BLaER1 treated with 17β-estradiol and CSF1 and Interleukin-3, amounts not matched to agents 10 nM and 100 nM (cell line): ENCODE data around the gene DNAJC6.

Experiments used
- H3K27ac ChIP-seq, 11 experiments: shearing (Covaris generic); formaldehyde crosslinking; 2 replicates each; pipeline ENCODE4 v1.8.1; 2022
- H3K27me3 ChIP-seq, 11 experiments: shearing (Covaris generic); formaldehyde crosslinking; 2 replicates each; pipeline ENCODE4 v1.8.1; 2022
- H3K36me3 ChIP-seq, 11 experiments: shearing (Covaris generic); formaldehyde crosslinking; 2 replicates each; pipeline ENCODE4 v1.8.1; 2022
- H3K4me1 ChIP-seq, 10 experiments: shearing (Covaris generic); formaldehyde crosslinking; 2 replicates each; pipeline ENCODE4 v1.8.1; 2022
- H3K4me2 ChIP-seq, 11 experiments: shearing (Covaris generic); formaldehyde crosslinking; 2 replicates each; pipeline ENCODE4 v1.8.1; 2022
- H3K4me3 ChIP-seq, 10 experiments: shearing (Covaris generic); formaldehyde crosslinking; 2 replicates each; pipeline ENCODE4 v1.8.1; 2022
- H3K9ac ChIP-seq, 11 experiments: shearing (Covaris generic); formaldehyde crosslinking; 2 replicates each; pipeline ENCODE4 v1.8.1; 2022
- H3K9me3 ChIP-seq, 11 experiments: shearing (Covaris generic); formaldehyde crosslinking; replicated peaks in 1 of 11; 2 replicates each; pipeline ENCODE4 v1.8.1; 2022
- H4K20me1 ChIP-seq, 11 experiments: shearing (Covaris generic); formaldehyde crosslinking; 2 replicates each; pipeline ENCODE4 v1.8.1; 2022
- Cebpa-rat ChIP-seq, 11 experiments: shearing (Covaris generic); IDR thresholded peaks; 2 replicates each; pipeline ENCODE4 v1.8.1; 2022

DNAJC6 gene

DNA sequence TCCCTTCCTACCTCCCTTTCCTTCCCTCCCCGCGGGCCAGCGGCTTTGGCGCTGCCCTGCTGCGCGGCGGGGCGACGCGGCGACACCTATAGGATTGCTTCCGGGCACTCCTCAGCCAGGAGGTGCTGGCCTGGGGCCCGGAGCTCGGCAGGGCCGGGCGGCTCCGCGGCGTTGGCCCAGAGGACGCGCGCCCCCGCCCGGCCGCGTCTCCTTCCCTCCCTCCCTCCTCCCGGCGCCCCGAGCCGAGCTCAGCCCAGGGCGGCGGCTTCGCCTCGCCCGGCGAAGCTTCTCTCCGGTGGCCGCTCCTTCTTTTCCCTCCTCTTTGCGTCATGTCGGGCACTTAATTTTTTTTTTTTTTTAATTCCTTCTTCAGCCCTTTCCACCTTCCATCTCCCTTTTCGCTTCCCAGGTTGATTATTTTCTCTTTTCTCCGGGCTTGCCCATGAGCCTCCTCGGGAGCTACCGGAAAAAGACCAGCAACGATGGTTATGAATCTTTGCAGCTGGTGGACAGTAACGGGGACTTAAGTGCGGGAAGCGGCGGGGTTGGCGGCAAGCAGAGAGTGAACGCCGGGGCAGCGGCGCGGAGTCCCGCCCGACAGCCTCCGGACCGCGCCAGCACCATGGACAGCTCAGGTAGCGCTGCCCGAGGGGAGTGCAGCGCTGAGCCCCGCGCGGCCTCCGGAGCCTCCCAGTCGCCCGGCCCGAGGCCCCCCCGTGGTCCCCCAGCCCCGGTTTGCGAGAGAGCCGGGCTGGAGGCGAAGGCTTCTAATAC is at the start of gene DNAJC6:
DNAJC6 (plus strand) TSS at position 240 of the 774 bp plus-strand sequence; CDS start at position 443, 203 bp downstream.
- no peaks in the 10 kb centered on the region for H4K20me1 ChIP-seq
- no peak for TF ChIP-seq Cebpa-rat (IDR thresholded peaks at IDR 0.05)
- no peaks in the 10 kb centered on the region for H3K36me3 ChIP-seq
- H3K27me3 ChIP-seq, result no peaks in the 10 kb centered on the region
- no peak within 1 kb of the TSS for H3K9ac ChIP-seq
- H3K4me3 ChIP-seq, result no peak within 1 kb of the TSS
- no peak within 1 kb of the TSS for H3K27ac ChIP-seq
- H3K4me1 ChIP-seq, result no peaks in the 10 kb centered on the region
- H3K4me2 ChIP-seq, result no peak within 1 kb of the TSS
- H3K9me3 ChIP-seq, result peaks cover 0 to 7% (median 0%) of the 10 kb centered on the region in 11 experiments; a peak in 4 of 22 replicates

DNA sequence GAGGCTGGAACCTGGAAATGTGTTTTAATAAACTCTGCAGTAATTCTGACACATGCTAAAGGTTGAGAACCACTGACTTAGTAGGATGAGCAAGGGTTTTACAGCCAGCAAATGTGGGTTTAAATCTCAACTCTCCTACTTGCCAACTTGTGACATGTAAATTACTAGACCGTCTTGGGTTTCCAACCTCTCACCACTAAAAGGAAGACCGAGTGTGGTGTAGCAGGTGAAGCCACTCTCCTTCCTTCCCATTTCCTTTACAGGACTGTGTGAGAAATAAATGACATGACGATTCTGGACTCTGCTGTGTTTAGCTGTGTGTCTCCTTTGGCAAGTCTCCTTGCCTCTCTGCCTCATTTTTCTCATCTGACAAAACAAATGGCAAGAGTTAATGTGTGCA is 49.5 kb upstream of the DNAJC6 start:
- Histone ChIP-seq H3K9ac (no peak overlapping the region), H3K4me3 (no peak overlapping the region), H3K4me2 (no peak overlapping the region), H3K9me3 (no peaks in the 10 kb centered on the region), H3K27ac (no peak overlapping the region), H4K20me1 (no peaks in the 10 kb centered on the region), H3K36me3 (no peaks in the 10 kb centered on the region), H3K4me1 (peaks cover 9 to 20% (median 10%) of the 10 kb centered on the region in 10 experiments), H3K27me3 (peaks cover 19 to 26% (median 22%) of the 10 kb centered on the region in 11 experiments)
- TF ChIP-seq Cebpa-rat (IDR thresholded peaks at IDR 0.05), result no peak

DNA sequence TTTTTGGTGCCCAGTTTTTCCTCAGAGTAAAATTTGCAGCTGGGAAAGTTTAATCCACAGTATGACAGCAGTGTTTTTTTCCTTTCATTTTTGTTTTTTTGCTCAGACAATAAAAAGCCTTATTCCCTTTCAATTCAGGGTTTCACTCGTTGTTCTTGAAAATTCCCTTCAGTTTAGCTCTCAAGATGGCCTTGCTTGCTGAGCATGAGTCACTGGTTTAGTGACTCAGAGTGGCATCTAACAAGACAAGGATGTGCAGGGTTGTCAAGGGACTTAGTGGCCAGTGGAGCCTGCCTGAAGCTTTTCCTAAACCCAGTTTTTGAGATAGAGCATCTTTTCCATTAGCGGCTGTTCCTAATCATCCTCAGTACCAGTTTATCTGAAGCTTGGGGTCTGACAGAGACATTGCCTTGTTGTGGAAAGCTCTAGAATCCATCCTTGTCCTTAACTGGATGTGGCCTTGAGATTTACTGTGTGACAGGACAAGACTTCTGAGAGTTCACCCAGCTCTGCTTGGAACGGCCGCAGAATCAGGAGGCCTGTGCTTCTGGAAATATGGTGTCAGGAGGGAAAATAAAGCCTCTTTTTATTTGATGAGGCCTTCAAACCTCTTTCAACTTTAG is 48.4 kb upstream of the DNAJC6 start:
- H3K27me3 ChIP-seq, result peaks cover 21 to 29% (median 23%) of the 10 kb centered on the region in 11 experiments
- peaks cover 8 to 21% (median 9%) of the 10 kb centered on the region in 10 experiments; a peak in 18 of 20 replicates for H3K4me1 ChIP-seq
- H3K4me2 ChIP-seq, result peak overlapping the region in 2 of 11 experiments; percentile 21 to 36; a peak in 2 of 22 replicates
- no peak overlapping the region for H3K27ac ChIP-seq
- no peaks in the 10 kb centered on the region for H4K20me1 ChIP-seq
- no peak overlapping the region for H3K9ac ChIP-seq
- H3K36me3 ChIP-seq, result no peaks in the 10 kb centered on the region
- TF ChIP-seq Cebpa-rat (IDR thresholded peaks at IDR 0.05), result no peak
- no peak overlapping the region for H3K4me3 ChIP-seq
- H3K9me3 ChIP-seq, result no peaks in the 10 kb centered on the region

- H3K27ac ChIP-seq, result no peak overlapping the region
- H3K4me3 ChIP-seq, result no peak overlapping the region
- no peaks in the 10 kb centered on the region for H4K20me1 ChIP-seq
- no peak overlapping the region for H3K9ac ChIP-seq
- no peak for TF ChIP-seq Cebpa-rat (IDR thresholded peaks at IDR 0.05)
- no peaks in the 10 kb centered on the region for H3K9me3 ChIP-seq
- H3K27me3 ChIP-seq, result peaks cover 28 to 37% (median 30%) of the 10 kb centered on the region in 11 experiments
- no peak overlapping the region for H3K4me2 ChIP-seq
- peaks cover 9 to 24% (median 12%) of the 10 kb centered on the region in 10 experiments; a peak in 18 of 20 replicates for H3K4me1 ChIP-seq
- H3K36me3 ChIP-seq, result no peaks in the 10 kb centered on the region
Measured at GRCh38 chr1:65263286-65263685, 46.1 kb upstream of the DNAJC6 start.

GRCh38 chr1:65264197-65264929 is 45.0 kb upstream of the DNAJC6 start:
- H3K27me3 ChIP-seq, result peaks cover 28 to 37% (median 30%) of the 10 kb centered on the region in 11 experiments
- no peaks in the 10 kb centered on the region for H4K20me1 ChIP-seq
- no peaks in the 10 kb centered on the region for H3K36me3 ChIP-seq
- no peak overlapping the region for H3K27ac ChIP-seq
- no peak overlapping the region for H3K9ac ChIP-seq
- H3K9me3 ChIP-seq, result no peaks in the 10 kb centered on the region
- no peak overlapping the region for H3K4me2 ChIP-seq
- TF ChIP-seq Cebpa-rat (IDR thresholded peaks at IDR 0.05), result no peak
- H3K4me1 ChIP-seq, result peaks cover 9 to 24% (median 12%) of the 10 kb centered on the region in 10 experiments; a peak in 18 of 20 replicates
- H3K4me3 ChIP-seq, result no peak overlapping the region

DNA sequence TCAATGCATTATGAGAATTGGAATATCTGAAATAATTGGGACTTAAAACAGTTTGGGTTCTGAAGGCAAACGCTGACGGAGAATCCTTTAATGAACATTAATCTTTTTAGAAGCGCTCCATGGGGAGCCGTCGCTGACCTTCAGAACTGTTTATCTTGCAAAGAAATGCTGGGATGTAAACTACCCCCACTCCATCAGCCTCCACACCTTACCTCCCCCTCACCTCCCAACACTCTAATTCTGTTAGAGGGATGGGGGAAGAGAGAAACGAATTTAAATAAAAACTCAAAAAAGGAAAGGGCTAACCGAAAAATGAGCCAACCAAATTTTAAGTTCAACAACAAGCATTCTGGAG is 44.1 kb upstream of the DNAJC6 start:
- H3K4me1 ChIP-seq, result peaks cover 9 to 22% (median 12%) of the 10 kb centered on the region in 10 experiments; a peak in 18 of 20 replicates
- H3K9ac ChIP-seq, result peak overlapping the region in 9 of 11 experiments; percentile 51 to 72 (median 66); a peak in 16 of 22 replicates
- no peaks in the 10 kb centered on the region for H4K20me1 ChIP-seq
- no peaks in the 10 kb centered on the region for H3K9me3 ChIP-seq
- peak overlapping the region in 2 of 11 experiments; percentile 53 to 56; a peak in 2 of 22 replicates for H3K27ac ChIP-seq
- peak overlapping the region; percentile 56 to 72 (median 62) for H3K4me3 ChIP-seq
- TF ChIP-seq Cebpa-rat (IDR thresholded peaks at IDR 0.05), result no peak
- no peaks in the 10 kb centered on the region for H3K36me3 ChIP-seq
- H3K4me2 ChIP-seq, result peak overlapping the region; percentile 90 to 100 (median 97)
- peaks cover 28 to 37% (median 30%) of the 10 kb centered on the region in 11 experiments for H3K27me3 ChIP-seq

GRCh38 chr1:65265651-65266351 is 43.5 kb upstream of the DNAJC6 start:
- Histone ChIP-seq H3K9ac (peak overlapping the region; percentile 51 to 73 (median 67)), H4K20me1 (no peaks in the 10 kb centered on the region), H3K9me3 (no peaks in the 10 kb centered on the region), H3K27ac (peak overlapping the region in 10 of 11 experiments; percentile 17 to 57 (median 38); a peak in 12 of 22 replicates), H3K4me3 (peak overlapping the region; percentile 56 to 72 (median 62)), H3K4me2 (peak overlapping the region; percentile 90 to 100 (median 97)), H3K4me1 (peaks cover 9 to 16% (median 11%) of the 10 kb centered on the region in 10 experiments; a peak in 18 of 20 replicates), H3K27me3 (peaks cover 28 to 37% (median 30%) of the 10 kb centered on the region in 11 experiments), H3K36me3 (no peaks in the 10 kb centered on the region)
- TF ChIP-seq Cebpa-rat (IDR thresholded peaks at IDR 0.05), result no peak

- H3K4me1 ChIP-seq, result peaks cover 9 to 12% (median 11%) of the 10 kb centered on the region in 10 experiments; a peak in 17 of 20 replicates
- no peak overlapping the region for H3K9ac ChIP-seq
- H3K4me3 ChIP-seq, result no peak overlapping the region
- TF ChIP-seq Cebpa-rat (IDR thresholded peaks at IDR 0.05), result no peak
- no peaks in the 10 kb centered on the region for H3K9me3 ChIP-seq
- peaks cover 28 to 37% (median 30%) of the 10 kb centered on the region in 11 experiments for H3K27me3 ChIP-seq
- no peaks in the 10 kb centered on the region for H4K20me1 ChIP-seq
- H3K27ac ChIP-seq, result no peak overlapping the region
- H3K4me2 ChIP-seq, result peak overlapping the region in 5 of 11 experiments; percentile 96 to 100 (median 96); a peak in 9 of 22 replicates
- H3K36me3 ChIP-seq, result no peaks in the 10 kb centered on the region
Measured at GRCh38 chr1:65266476-65266875, 42.9 kb upstream of the DNAJC6 start.
